ENCODE measurements around the gene ACVRL1. TPM values are rescaled to one million over a fixed set of nuclear protein-coding genes. Genes with fewer than 3 reads are reported as not detected.
A peak's percentile ranks its signal among the peaks of the same experiment; 100 is the strongest.

Gene ACVRL1
- total and polyA plus RNA-seq, 10 of the 15 experiments (the other 5 are each of a cell fraction or from before 2014, with no cell fraction given), result not detected

- TF ChIP-seq TCF7 (IDR thresholded peaks at IDR 0.05; ENCODE audit: borderline replicate concordance) (no peak), SREBF1 (IDR thresholded peaks at IDR 0.05; ENCODE audit: low read length) (no peak), GABPA (IDR thresholded peaks at IDR 0.05; ENCODE audit: low read depth) (peak; percentile 58; the same call in 1 of the 2 replicates), JUNB (IDR thresholded peaks at IDR 0.05) (peak; percentile 92), FOXM1 (IDR thresholded peaks at IDR 0.05; ENCODE audit: low read depth, low read length) (peak; percentile 57; the same call in 1 of the 2 replicates), WRNIP1 (IDR thresholded peaks at IDR 0.05; ENCODE audit: borderline replicate concordance, low read depth, low read length) (no peak), SMAD1 (IDR thresholded peaks at IDR 0.05; ENCODE audit: low read depth, partially characterized antibody) (no peak), TCF12 (IDR thresholded peaks at IDR 0.05; ENCODE audit: low read depth, low read length) (peak; percentile 75), MEF2B (IDR thresholded peaks at IDR 0.05; ENCODE audit: partially characterized antibody, poor library complexity, severe bottlenecking) (no peak), NR2F1 (conservative IDR thresholded peaks at IDR 0.05) (peak; percentile 27; the same call in 1 of the 2 replicates), ZNF274 (IDR thresholded peaks at IDR 0.05; ENCODE audit: insufficient read depth, insufficient read length) (no peak), IKZF2 (IDR thresholded peaks at IDR 0.05) (peak in 1 of 2 experiments; percentile 70), KAT2A (conservative IDR thresholded peaks at IDR 0.05; ENCODE audit: control insufficient read depth, low read depth, low read length) (no peak), ATF7 (IDR thresholded peaks at IDR 0.05; ENCODE audit: low read depth) (peak; percentile 73; the same call in 1 of the 2 replicates), NKRF (conservative IDR thresholded peaks at IDR 0.05) (no peak), YY1 (IDR thresholded peaks at IDR 0.05; ENCODE audit: low read depth, low read length) (0 out of 2 replicates have a peak, but pooled peaks have one; percentile 12), MTA3 (IDR thresholded peaks at IDR 0.05; ENCODE audit: borderline replicate concordance, low read length) (peak; percentile 84; the same call in 1 of the 2 replicates), TARDBP (IDR thresholded peaks at IDR 0.05; ENCODE audit: borderline replicate concordance) (no peak), POLR2A (IDR thresholded peaks at IDR 0.05; ENCODE audit: low read depth, low read length) (no peak), CBFB (IDR thresholded peaks at IDR 0.05; ENCODE audit: low read depth) (peak; percentile 91), SMC3 (IDR thresholded peaks at IDR 0.05; ENCODE audit: borderline replicate concordance, low read length) (no peak; the same call in 1 of the 2 replicates), FOS (IDR thresholded peaks at IDR 0.05; ENCODE audit: borderline replicate concordance, extremely low read depth, insufficient read length) (no peak)
- TF ChIP-seq, protein P1, sequence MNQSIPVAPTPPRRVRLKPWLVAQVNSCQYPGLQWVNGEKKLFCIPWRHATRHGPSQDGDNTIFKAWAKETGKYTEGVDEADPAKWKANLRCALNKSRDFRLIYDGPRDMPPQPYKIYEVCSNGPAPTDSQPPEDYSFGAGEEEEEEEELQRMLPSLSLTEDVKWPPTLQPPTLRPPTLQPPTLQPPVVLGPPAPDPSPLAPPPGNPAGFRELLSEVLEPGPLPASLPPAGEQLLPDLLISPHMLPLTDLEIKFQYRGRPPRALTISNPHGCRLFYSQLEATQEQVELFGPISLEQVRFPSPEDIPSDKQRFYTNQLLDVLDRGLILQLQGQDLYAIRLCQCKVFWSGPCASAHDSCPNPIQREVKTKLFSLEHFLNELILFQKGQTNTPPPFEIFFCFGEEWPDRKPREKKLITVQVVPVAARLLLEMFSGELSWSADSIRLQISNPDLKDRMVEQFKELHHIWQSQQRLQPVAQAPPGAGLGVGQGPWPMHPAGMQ (IDR thresholded peaks at IDR 0.05; ENCODE audit: borderline replicate concordance), result no peak
- TF ChIP-seq, protein P2, sequence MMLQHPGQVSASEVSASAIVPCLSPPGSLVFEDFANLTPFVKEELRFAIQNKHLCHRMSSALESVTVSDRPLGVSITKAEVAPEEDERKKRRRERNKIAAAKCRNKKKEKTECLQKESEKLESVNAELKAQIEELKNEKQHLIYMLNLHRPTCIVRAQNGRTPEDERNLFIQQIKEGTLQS (IDR thresholded peaks at IDR 0.05; ENCODE audit: borderline replicate concordance, extremely low read depth, low read depth, low read length), result no peak
- TF ChIP-seq, protein P3, sequence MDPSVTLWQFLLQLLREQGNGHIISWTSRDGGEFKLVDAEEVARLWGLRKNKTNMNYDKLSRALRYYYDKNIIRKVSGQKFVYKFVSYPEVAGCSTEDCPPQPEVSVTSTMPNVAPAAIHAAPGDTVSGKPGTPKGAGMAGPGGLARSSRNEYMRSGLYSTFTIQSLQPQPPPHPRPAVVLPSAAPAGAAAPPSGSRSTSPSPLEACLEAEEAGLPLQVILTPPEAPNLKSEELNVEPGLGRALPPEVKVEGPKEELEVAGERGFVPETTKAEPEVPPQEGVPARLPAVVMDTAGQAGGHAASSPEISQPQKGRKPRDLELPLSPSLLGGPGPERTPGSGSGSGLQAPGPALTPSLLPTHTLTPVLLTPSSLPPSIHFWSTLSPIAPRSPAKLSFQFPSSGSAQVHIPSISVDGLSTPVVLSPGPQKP (IDR thresholded peaks at IDR 0.05; ENCODE audit: low read depth, low read length), result no peak
These were observed 63.8 kb downstream of the ACVRL1 start (continued) for GRCh38 chr12:51970904-51971646.

Measured in GM12878 (cell line).